Central memory CD8-positive, alpha-beta T cell (primary cell): Measurements from ENCODE around the gene SMYD3.

ENCODE experiments used
- ATAC-seq: fragments of 150-1000 bp; cut with Tn5 transposase; replicated peaks from 2 replicates; pipeline ENCODE4 v1.10.0; 2022; ENCODE audit warnings: mild to moderate bottlenecking, moderate FRiP score, moderate number of reproducible peaks; ENCODE audit not compliant: poor library complexity, severe bottlenecking; ENCODE audit errors: extremely low read depth
- DNase-seq, 2 donors: peaks; one replicate each; pipeline ENCODE4 v3.0.0; 2021; ENCODE audit warnings: low spot score in 2 of 2
- H3K27ac Mint-ChIP-seq: one replicate; pipeline ENCODE4 v1.8.0; 2022; ENCODE audit warnings: low read depth, mild to moderate bottlenecking, moderate library complexity, mixed read lengths
- H3K27me3 Mint-ChIP-seq: one replicate; pipeline ENCODE4 v1.8.0; 2022; ENCODE audit warnings: mixed read lengths
- H3K36me3 Mint-ChIP-seq: one replicate; pipeline ENCODE4 v1.8.0; 2022; ENCODE audit warnings: mild to moderate bottlenecking, moderate library complexity, mixed read lengths; ENCODE audit not compliant: insufficient read depth
- H3K4me1 Mint-ChIP-seq: one replicate; pipeline ENCODE4 v1.8.0; 2022; ENCODE audit warnings: mixed read lengths
- H3K4me3 Mint-ChIP-seq: one replicate; pipeline ENCODE4 v1.8.0; 2022; ENCODE audit warnings: mild to moderate bottlenecking, moderate library complexity, mixed read lengths
- H3K9me3 Mint-ChIP-seq: one replicate; pipeline ENCODE4 v1.8.0; 2022; ENCODE audit warnings: mixed read lengths

SMYD3 gene

GRCh38 chr1:246479061-246479460, 28.0 kb downstream of the SMYD3 start:
- no peak for DNase-seq
- Mint-ChIP-seq H3K9me3 (no peaks in the 10 kb centered on the region), H3K4me3 (no peak overlapping the region)

GRCh38 chr1:246477634-246478033, 29.4 kb downstream of the SMYD3 start:
- Mint-ChIP-seq H3K9me3 (no peaks in the 10 kb centered on the region), H3K4me3 (no peak overlapping the region), H3K27me3 (no peaks in the 10 kb centered on the region), H3K36me3 (no peaks in the 10 kb centered on the region), H3K4me1 (peaks cover 11% of the 10 kb centered on the region), H3K27ac (no peak overlapping the region)
- no peak for DNase-seq
- no peak for ATAC-seq

More at GRCh38 chr1:246479061-246479460, 28.0 kb downstream of the SMYD3 start:
- H3K27ac Mint-ChIP-seq = no peak overlapping the region
- no peak for ATAC-seq
- no peaks in the 10 kb centered on the region for H3K27me3 Mint-ChIP-seq
- peaks cover 23% of the 10 kb centered on the region for H3K4me1 Mint-ChIP-seq
- no peaks in the 10 kb centered on the region for H3K36me3 Mint-ChIP-seq

GRCh38 chr1:246476771-246477170, 30.3 kb downstream of the SMYD3 start:
- no peak for ATAC-seq
- no peaks in the 10 kb centered on the region for H3K27me3 Mint-ChIP-seq
- no peak overlapping the region for H3K27ac Mint-ChIP-seq
- peaks cover 16% of the 10 kb centered on the region for H3K4me1 Mint-ChIP-seq
- no peaks in the 10 kb centered on the region for H3K9me3 Mint-ChIP-seq
- H3K4me3 Mint-ChIP-seq = no peak overlapping the region
- H3K36me3 Mint-ChIP-seq = no peaks in the 10 kb centered on the region
- DNase-seq = no peak

- DNase-seq = no peak
- ATAC-seq = no peak
- H3K36me3 Mint-ChIP-seq = no peaks in the 10 kb centered on the region
- H3K27ac Mint-ChIP-seq = no peak overlapping the region
- no peaks in the 10 kb centered on the region for H3K27me3 Mint-ChIP-seq
- peaks cover 12% of the 10 kb centered on the region for H3K4me1 Mint-ChIP-seq
- H3K9me3 Mint-ChIP-seq = no peaks in the 10 kb centered on the region
- H3K4me3 Mint-ChIP-seq = no peak overlapping the region
Observed at GRCh38 chr1:246471688-246472087, 35.4 kb downstream of the SMYD3 start.

GRCh38 chr1:246470585-246470984, 36.5 kb downstream of the SMYD3 start:
- peaks cover 17% of the 10 kb centered on the region for H3K4me1 Mint-ChIP-seq
- H3K4me3 Mint-ChIP-seq = no peak overlapping the region
- H3K27me3 Mint-ChIP-seq = no peaks in the 10 kb centered on the region
- no peak for DNase-seq
- H3K36me3 Mint-ChIP-seq = no peaks in the 10 kb centered on the region
- no peak overlapping the region for H3K27ac Mint-ChIP-seq
- ATAC-seq = no peak
- H3K9me3 Mint-ChIP-seq = no peaks in the 10 kb centered on the region

- ATAC-seq = no peak
- no peak for DNase-seq
- H3K4me1 Mint-ChIP-seq = peaks cover 28% of the 10 kb centered on the region
- no peak overlapping the region for H3K4me3 Mint-ChIP-seq
- H3K27me3 Mint-ChIP-seq = no peaks in the 10 kb centered on the region
- no peaks in the 10 kb centered on the region for H3K9me3 Mint-ChIP-seq
- no peaks in the 10 kb centered on the region for H3K36me3 Mint-ChIP-seq
- H3K27ac Mint-ChIP-seq = no peak overlapping the region
Observed at GRCh38 chr1:246462986-246463385, 44.1 kb downstream of the SMYD3 start.

- Mint-ChIP-seq H3K36me3 (no peaks in the 10 kb centered on the region), H3K27me3 (no peaks in the 10 kb centered on the region), H3K4me3 (no peak overlapping the region), H3K9me3 (no peaks in the 10 kb centered on the region), H3K27ac (no peak overlapping the region), H3K4me1 (peaks cover 22% of the 10 kb centered on the region)
- DNase-seq (no peak), ATAC-seq (no peak)
Observed at GRCh38 chr1:246460406-246460805, 46.7 kb downstream of the SMYD3 start.

- H3K27ac Mint-ChIP-seq = no peak overlapping the region
- no peaks in the 10 kb centered on the region for H3K36me3 Mint-ChIP-seq
- H3K4me3 Mint-ChIP-seq = no peak overlapping the region
- no peaks in the 10 kb centered on the region for H3K9me3 Mint-ChIP-seq
- no peak for ATAC-seq
- H3K27me3 Mint-ChIP-seq = no peaks in the 10 kb centered on the region
- DNase-seq = no peak
- peaks cover 22% of the 10 kb centered on the region for H3K4me1 Mint-ChIP-seq
Observed at GRCh38 chr1:246459221-246459620, 47.9 kb downstream of the SMYD3 start.

GRCh38 chr1:246455476-246455875, 51.6 kb downstream of the SMYD3 start:
- Mint-ChIP-seq H3K36me3 (no peaks in the 10 kb centered on the region), H3K27ac (no peak overlapping the region), H3K27me3 (no peaks in the 10 kb centered on the region), H3K4me3 (no peak overlapping the region), H3K4me1 (peaks cover 22% of the 10 kb centered on the region), H3K9me3 (no peaks in the 10 kb centered on the region)
- DNase-seq = no peak
- no peak for ATAC-seq

- DNase-seq (no peak), ATAC-seq (no peak)
- Mint-ChIP-seq H3K27me3 (no peaks in the 10 kb centered on the region), H3K4me1 (peaks cover 17% of the 10 kb centered on the region), H3K36me3 (no peaks in the 10 kb centered on the region), H3K9me3 (no peaks in the 10 kb centered on the region), H3K4me3 (no peak overlapping the region), H3K27ac (no peak overlapping the region)
Observed at GRCh38 chr1:246454655-246455054, 52.4 kb downstream of the SMYD3 start.

GRCh38 chr1:246450611-246451251, 56.3 kb downstream of the SMYD3 start:
- H3K4me1 Mint-ChIP-seq = peaks cover 5% of the 10 kb centered on the region
- no peaks in the 10 kb centered on the region for H3K36me3 Mint-ChIP-seq
- ATAC-seq = no peak
- H3K27ac Mint-ChIP-seq = no peak overlapping the region
- H3K9me3 Mint-ChIP-seq = no peaks in the 10 kb centered on the region
- H3K4me3 Mint-ChIP-seq = no peak overlapping the region
- DNase-seq = no peak
- no peaks in the 10 kb centered on the region for H3K27me3 Mint-ChIP-seq

- DNase-seq (no peak), ATAC-seq (no peak)
- Mint-ChIP-seq H3K4me3 (no peak overlapping the region), H3K27ac (no peak overlapping the region), H3K4me1 (peaks cover 5% of the 10 kb centered on the region), H3K9me3 (no peaks in the 10 kb centered on the region), H3K36me3 (no peaks in the 10 kb centered on the region), H3K27me3 (no peaks in the 10 kb centered on the region)
Observed at GRCh38 chr1:246448373-246448772, 58.7 kb downstream of the SMYD3 start.

- peaks cover 5% of the 10 kb centered on the region for H3K4me1 Mint-ChIP-seq
- H3K36me3 Mint-ChIP-seq = no peaks in the 10 kb centered on the region
- DNase-seq (no peak), ATAC-seq (no peak)
- no peaks in the 10 kb centered on the region for H3K27me3 Mint-ChIP-seq
- H3K9me3 Mint-ChIP-seq = no peaks in the 10 kb centered on the region
- H3K4me3 Mint-ChIP-seq = no peak overlapping the region
- H3K27ac Mint-ChIP-seq = no peak overlapping the region
Observed at GRCh38 chr1:246447501-246447900, 59.6 kb downstream of the SMYD3 start.
